GM19351 (cell line): Measurements from ENCODE around the gene MDM2.

Experiments
- ATAC-seq: cut with Tn5 transposase; IDR thresholded peaks from one replicate; pipeline ENCODE4 v1.9.1; 2021; ENCODE audit warnings: mild to moderate bottlenecking, moderate library complexity; ENCODE audit not compliant: unreplicated experiment

The MDM2 gene

GRCh38 chr12:68896881-68897540, 89.0 kb downstream of the MDM2 start:
- ATAC-seq, result no peak

DNA sequence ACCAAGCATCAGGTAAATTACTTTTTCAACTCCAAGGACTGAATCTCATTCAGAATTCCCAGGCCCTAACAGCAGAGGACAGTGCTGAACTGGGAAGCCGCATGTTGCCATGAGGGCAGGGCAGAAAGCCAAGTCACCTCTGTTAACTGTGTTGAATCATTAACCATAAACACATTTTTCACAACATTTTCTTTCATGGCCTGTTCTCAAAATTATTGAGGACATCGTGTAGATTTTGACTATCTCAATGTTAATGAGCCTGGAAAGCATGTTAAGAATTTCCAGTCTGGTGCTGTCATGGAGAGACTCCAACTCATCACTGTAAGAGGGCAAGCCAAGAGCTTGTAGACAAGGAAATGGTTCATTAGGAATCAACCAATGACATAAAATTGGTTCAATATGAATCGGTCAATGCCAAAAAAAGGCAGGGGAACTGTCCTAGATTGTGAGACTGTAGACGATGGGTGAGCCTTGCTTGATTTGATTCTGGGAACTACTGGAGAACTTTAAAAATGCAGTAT, 91.3 kb downstream of the MDM2 start:
- ATAC-seq, result no peak

DNA sequence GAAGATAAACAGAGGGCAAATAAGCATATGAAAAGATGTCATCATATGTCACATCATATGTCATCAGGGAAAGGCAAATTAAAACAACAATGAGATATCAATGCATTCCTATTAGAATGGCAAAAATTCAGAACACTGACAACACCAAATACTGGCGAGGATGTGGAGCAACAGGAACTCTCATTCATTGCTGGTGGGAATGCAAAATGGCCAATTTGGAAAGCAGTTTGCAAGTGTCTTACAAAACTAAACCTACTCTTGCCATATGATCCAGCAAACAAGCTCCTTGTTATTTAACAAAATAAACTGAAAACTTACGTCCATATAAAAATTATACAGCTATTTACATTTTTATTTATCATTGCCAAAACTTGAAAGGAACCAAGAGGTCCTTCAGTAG, 92.3 kb downstream of the MDM2 start:
- ATAC-seq, result no peak
